H9 (cell line): ENCODE data around the gene BTBD6. TPM values are rescaled to one million over a fixed set of nuclear protein-coding genes. Genes with fewer than 3 reads are reported as not detected.

Experiments
- DNase-seq: peaks from one replicate; pipeline ENCODE4 v3.0.0-alpha.2; 2017
- H2AFZ ChIP-seq: one replicate; pipeline ENCODE4 v1.6.1; 2013; ENCODE audit warnings: mild to moderate bottlenecking, low read length, control low read depth, moderate library complexity
- H2AK5ac ChIP-seq: 2 replicates; pipeline ENCODE4 v1.6.1; 2013; ENCODE audit warnings: low read length, control low read depth, mixed read lengths; ENCODE audit not compliant: insufficient read length
- H2BK120ac ChIP-seq: one replicate; pipeline ENCODE4 v1.6.1; 2013; ENCODE audit warnings: low read depth, mild to moderate bottlenecking, low read length, control low read depth, inconsistent platforms; ENCODE audit not compliant: poor library complexity, severe bottlenecking
- H2BK12ac ChIP-seq: 2 replicates; pipeline ENCODE4 v1.6.1; 2013; ENCODE audit warnings: low read length, control low read depth, mixed read lengths, low read depth; ENCODE audit not compliant: insufficient read length
- H2BK15ac ChIP-seq: 2 replicates; pipeline ENCODE4 v1.6.1; 2013; ENCODE audit warnings: low read depth, low read length, control low read depth
- H2BK20ac ChIP-seq: one replicate; pipeline ENCODE4 v1.6.1; 2013; ENCODE audit warnings: low read depth, mild to moderate bottlenecking, low read length, control low read depth, inconsistent platforms; ENCODE audit not compliant: poor library complexity, severe bottlenecking
- H2BK5ac ChIP-seq: 2 replicates; pipeline ENCODE4 v1.6.1; 2013; ENCODE audit warnings: low read length, control low read depth, mixed read lengths; ENCODE audit not compliant: insufficient read length
- H3K14ac ChIP-seq: 2 replicates; pipeline ENCODE4 v1.6.1; 2013; ENCODE audit warnings: low read length, control low read depth; ENCODE audit not compliant: insufficient read depth
- H3K18ac ChIP-seq: 2 replicates; pipeline ENCODE4 v1.6.1; 2013; ENCODE audit warnings: low read depth, mild to moderate bottlenecking, mixed read lengths, low read length, control low read depth; ENCODE audit not compliant: insufficient read length
- H3K23ac ChIP-seq: 2 replicates; pipeline ENCODE4 v1.6.1; 2013; ENCODE audit warnings: low read length, control low read depth, mixed read lengths, low read depth; ENCODE audit not compliant: insufficient read length
- H3K23me2 ChIP-seq: 2 replicates; pipeline ENCODE4 v1.6.1; 2013; ENCODE audit warnings: low read depth, mild to moderate bottlenecking, mixed read lengths, low read length, control low read depth; ENCODE audit not compliant: insufficient read length, poor library complexity, severe bottlenecking
- H3K27ac ChIP-seq: 2 replicates; pipeline ENCODE4 v1.5.1; 2013; ENCODE audit warnings: low read length, control low read depth, mixed read lengths, low read depth; ENCODE audit not compliant: insufficient read length
- H3K27me3 ChIP-seq: 2 replicates; pipeline ENCODE4 v1.6.1; 2013; ENCODE audit warnings: low read length, control low read depth, inconsistent platforms; ENCODE audit not compliant: insufficient read depth
- H3K4ac ChIP-seq: 2 replicates; pipeline ENCODE4 v1.6.1; 2013; ENCODE audit warnings: low read depth, mild to moderate bottlenecking, control low read depth, inconsistent platforms, low read length, moderate library complexity
- H3K4me1 ChIP-seq: 2 replicates; pipeline ENCODE4 v1.6.1; 2013; ENCODE audit warnings: low read length, control low read depth, inconsistent platforms; ENCODE audit not compliant: insufficient read depth
- H3K4me2 ChIP-seq: 2 replicates; pipeline ENCODE4 v1.6.1; 2013; ENCODE audit warnings: low read length, control low read depth, mixed read lengths; ENCODE audit not compliant: insufficient read length, insufficient read depth
- H3K56ac ChIP-seq: 2 replicates; pipeline ENCODE4 v1.6.1; 2013; ENCODE audit warnings: low read depth, mild to moderate bottlenecking, mixed read lengths, low read length, control low read depth; ENCODE audit not compliant: insufficient read length
- H3K79me1 ChIP-seq: 2 replicates; pipeline ENCODE4 v1.6.1; 2013; ENCODE audit warnings: low read depth, mild to moderate bottlenecking, moderate library complexity, low read length, control low read depth, inconsistent platforms; ENCODE audit not compliant: insufficient read depth, poor library complexity, severe bottlenecking
- H3K79me2 ChIP-seq: 2 replicates; pipeline ENCODE4 v1.6.1; 2013; ENCODE audit warnings: low read length, control low read depth, inconsistent platforms; ENCODE audit not compliant: insufficient read depth
- H3K9ac ChIP-seq: 2 replicates; pipeline ENCODE4 v1.6.1; 2013; ENCODE audit warnings: low read length, control low read depth, mixed read lengths; ENCODE audit not compliant: insufficient read length; ENCODE audit errors: extremely low read depth
- H3K9me3 ChIP-seq: one replicate; pipeline ENCODE4 v1.6.1; 2013; ENCODE audit warnings: low read depth, low read length, inconsistent platforms; ENCODE audit not compliant: control insufficient read depth
- H3T11ph ChIP-seq: one replicate; pipeline ENCODE4 v1.6.1; 2013; ENCODE audit warnings: mild to moderate bottlenecking, low read length, control low read depth, inconsistent platforms
- H4K20me1 ChIP-seq: one replicate; pipeline ENCODE4 v1.6.1; 2013; ENCODE audit not compliant: control insufficient read depth, insufficient read length, insufficient read depth
- H4K5ac ChIP-seq: 2 replicates; pipeline ENCODE4 v1.6.1; 2013; ENCODE audit warnings: low read depth, mild to moderate bottlenecking, mixed read lengths, low read length, control low read depth; ENCODE audit not compliant: insufficient read length
- H4K8ac ChIP-seq: replicated peaks from 2 replicates; pipeline ENCODE4 v1.6.1; 2013; ENCODE audit warnings: low read length, control low read depth, mixed read lengths, low read depth; ENCODE audit not compliant: insufficient read length
- H4K91ac ChIP-seq: 2 replicates; pipeline ENCODE4 v1.6.1; 2013; ENCODE audit warnings: low read depth, mild to moderate bottlenecking, moderate library complexity, mixed read lengths, low read length, control low read depth; ENCODE audit not compliant: insufficient read length
- H3K27ac Mint-ChIP-seq, 3 experiments: 2 replicates in 2 of 3; 3 replicates in 1 of 3; pipeline ENCODE4 v1.8.0; 2020 to 2021; ENCODE audit warnings: mixed read lengths in 3 of 3, mild to moderate bottlenecking in 1 of 3, moderate library complexity in 1 of 3
- H3K27me3 Mint-ChIP-seq: 2 replicates; pipeline ENCODE4 v1.8.0; 2021; ENCODE audit warnings: low read depth, mild to moderate bottlenecking, moderate library complexity, mixed read lengths
- H3K36me3 Mint-ChIP-seq, 3 experiments: 2 replicates in 2 of 3; 3 replicates in 1 of 3; pipeline ENCODE4 v1.8.0; 2020 to 2021; ENCODE audit warnings: low read depth in 3 of 3, mixed read lengths in 3 of 3; ENCODE audit not compliant: insufficient read depth in 1 of 3
- H3K4me1 Mint-ChIP-seq, 2 experiments: 2 replicates each; pipeline ENCODE4 v1.8.0; 2020; ENCODE audit warnings: mixed read lengths in 2 of 2
- H3K4me3 Mint-ChIP-seq, 2 experiments: 2 replicates in 1 of 2; 3 replicates in 1 of 2; pipeline ENCODE4 v1.8.0; 2020 to 2021; ENCODE audit warnings: mild to moderate bottlenecking in 2 of 2, mixed read lengths in 2 of 2, moderate library complexity in 1 of 2
- H3K9me3 Mint-ChIP-seq, 2 experiments: 2 replicates in 1 of 2; 3 replicates in 1 of 2; pipeline ENCODE4 v1.8.0; 2020; ENCODE audit warnings: mild to moderate bottlenecking in 2 of 2, mixed read lengths in 2 of 2, moderate library complexity in 1 of 2
- CTCF ChIP-seq: fragments of 200-600 bp; sonication (generic); conservative IDR thresholded peaks from 3 replicates; pipeline ENCODE4 v1.8.0; 2021; ENCODE audit warnings: antibody characterized with exemption, mild to moderate bottlenecking
- WGBS: extraction: QIAGEN DNeasy Blood & Tissue Kit; methylation state at CpG from one replicate; pipeline ENCODE4 v1.1.7; 2013; ENCODE audit warnings: missing lambda C conversion rate, low lambda C conversion rate, mixed read lengths; ENCODE audit not compliant: insufficient read length; ENCODE audit errors: extremely low coverage; 5-methylcytosine and 5-hydroxymethylcytosine counted together
- total RNA-seq: library from RNA; stranded (reverse); gene quantifications from 2 replicates; pipeline ENCODE4 v1.2.1, GENCODE V29; 2021

Gene BTBD6
- total RNA-seq, 1 experiment from 2014 or later = 23.3 TPM

- Histone ChIP-seq H3K4ac (no peak overlapping the region), H2AK5ac (no peak overlapping the region), H4K20me1 (no peaks in the 10 kb centered on the region), H2AFZ (no peak overlapping the region), H3K27ac (no peak overlapping the region), H4K5ac (no peak overlapping the region), H3K14ac (no peak overlapping the region), H2BK20ac (no peak overlapping the region), H3K18ac (no peak overlapping the region), H3K27me3 (no peaks in the 10 kb centered on the region), H2BK5ac (no peak overlapping the region), H3K4me2 (no peak overlapping the region), H3K9me3 (no peaks in the 10 kb centered on the region), H2BK12ac (no peak overlapping the region), H3K79me2 (no peaks in the 10 kb centered on the region), H3K56ac (no peak overlapping the region), H3K9ac (no peak overlapping the region), H4K91ac (no peak overlapping the region), H2BK15ac (no peak overlapping the region), H4K8ac (no peak overlapping the region), H3K23me2 (no peaks in the 10 kb centered on the region), H2BK120ac (no peak overlapping the region), H3K79me1 (no peaks in the 10 kb centered on the region), H3K23ac (no peak overlapping the region), H3K4me1 (no peaks in the 10 kb centered on the region), H3T11ph (no peak overlapping the region)
- TF ChIP-seq CTCF = no peak
- Mint-ChIP-seq H3K27ac (no peak overlapping the region), H3K9me3 (no peaks in the 10 kb centered on the region), H3K36me3 (no peaks in the 10 kb centered on the region; a peak in 1 of 7 replicates), H3K4me3 (no peak overlapping the region), H3K27me3 (peaks cover 1% of the 10 kb centered on the region; the same call in 1 of the 2 replicates), H3K4me1 (no peaks in the 10 kb centered on the region; a peak in 2 of 4 replicates)
- DNase-seq = no peak
- WGBS = no CpG with 5 or more reads among the region's 5 CpGs
Observed at GRCh38 chr14:105206873-105207272, 41.5 kb upstream of the BTBD6 start.
